Natural killer cell (primary cell): Measurements from ENCODE around the gene WDR87. TPM values are rescaled to one million over a fixed set of nuclear protein-coding genes. Genes with fewer than 3 reads are reported as not detected.

Experiments
- ATAC-seq, 3 donors: fragments of 150-1000 bp in 2 of 3; fragments of 200-7000 bp in 1 of 3; cut with Tn5 transposase; 1 replicate in 1 of 3; 2 replicates in 2 of 3; pipeline ENCODE4 v1.10.0; 2021; ENCODE audit warnings: mild to moderate bottlenecking in 2 of 3, moderate library complexity in 2 of 3
- DNase-seq, 2 donors: peaks; one replicate each; pipeline versions ENCODE4 v3.0.0 to v3.0.0-alpha.2; 2013 to 2021; ENCODE audit warnings: mixed read lengths in 1 of 2
- H3K27ac ChIP-seq: one replicate; pipeline ENCODE4 v1.5.1; 2013; ENCODE audit warnings: mild to moderate bottlenecking, low read length
- H3K27me3 ChIP-seq: one replicate; pipeline ENCODE4 v1.6.1; 2013; ENCODE audit warnings: low read length; ENCODE audit not compliant: control insufficient read depth, insufficient read depth
- H3K36me3 ChIP-seq: one replicate; pipeline ENCODE4 v1.6.1; 2013; ENCODE audit warnings: low read length; ENCODE audit not compliant: control insufficient read depth, insufficient read depth
- H3K4me1 ChIP-seq: one replicate; pipeline ENCODE4 v1.6.1; 2013; ENCODE audit warnings: low read length; ENCODE audit not compliant: control insufficient read depth, insufficient read depth
- H3K4me3 ChIP-seq: one replicate; pipeline ENCODE4 v1.5.1; 2013; ENCODE audit warnings: low read length
- H3K9me3 ChIP-seq: one replicate; pipeline ENCODE4 v1.6.1; 2013; ENCODE audit warnings: low read length; ENCODE audit not compliant: control insufficient read depth, insufficient read depth
- H3K27ac Mint-ChIP-seq, 2 donors: one replicate each; pipeline ENCODE4 v1.8.0; 2022; ENCODE audit warnings: mild to moderate bottlenecking in 2 of 2, mixed read lengths in 2 of 2, moderate library complexity in 1 of 2
- H3K27me3 Mint-ChIP-seq, 2 donors: one replicate each; pipeline ENCODE4 v1.8.0; 2022; ENCODE audit warnings: low read depth in 2 of 2, mixed read lengths in 2 of 2
- H3K36me3 Mint-ChIP-seq: one replicate; pipeline ENCODE4 v1.8.0; 2022; ENCODE audit warnings: mixed read lengths
- H3K4me1 Mint-ChIP-seq, 2 donors: one replicate each; pipeline ENCODE4 v1.8.0; 2022; ENCODE audit warnings: mixed read lengths in 2 of 2
- H3K4me3 Mint-ChIP-seq: one replicate; pipeline ENCODE4 v1.8.0; 2022; ENCODE audit warnings: mild to moderate bottlenecking, moderate library complexity, mixed read lengths
- H3K9me3 Mint-ChIP-seq, 2 donors: one replicate each; pipeline ENCODE4 v1.8.0; 2022; ENCODE audit warnings: mixed read lengths in 2 of 2
- CTCF ChIP-seq: fragments of 200-600 bp; IDR thresholded peaks from one replicate; pipeline ENCODE4 v1.8.0; 2022; ENCODE audit warnings: antibody characterized with exemption
- WGBS: methylation state at CpG from one replicate; pipeline ENCODE4 v1.1.7; 2013; ENCODE audit warnings: missing lambda C conversion rate; ENCODE audit not compliant: insufficient coverage; 5-methylcytosine and 5-hydroxymethylcytosine counted together
- intact Hi-C: fragments of 100-400 bp; cut with micrococcal nuclease; formaldehyde crosslinking; loops from one replicate; pipeline ENCODE4 v1.14.2; 2022
- total RNA-seq, 4 donors: library from RNA; stranded (reverse); fragments of 120-200 nt in 1 of 4; gene quantifications; one replicate each; pipeline versions ENCODE4 v1.2.3 to v1.2.4, GENCODE V29; 2013 to 2022

Gene WDR87
- total RNA-seq, 3 donors from 2014 or later (not counting 1 experiment from before 2014, with no cell fraction given): not detected

GRCh38 chr19:37936886-37937285 is 30.5 kb upstream of the WDR87 start:
- Histone ChIP-seq H3K4me3 (no peak overlapping the region), H3K9me3 (peaks cover 6% of the 10 kb centered on the region), H3K36me3 (no peaks in the 10 kb centered on the region), H3K4me1 (peaks cover 9% of the 10 kb centered on the region), H3K27ac (no peak overlapping the region), H3K27me3 (no peaks in the 10 kb centered on the region)
- H3K27ac Mint-ChIP-seq: no peak overlapping the region
- peaks cover 25% of the 10 kb centered on the region in 2 donors for H3K4me1 Mint-ChIP-seq
- no peaks in the 10 kb centered on the region for H3K27me3 Mint-ChIP-seq
- intact Hi-C loops: no loop called here
- H3K4me3 Mint-ChIP-seq: no peak overlapping the region
- 96% methylated on average over 2 of the region's 2 CpGs for WGBS
- no peak for ATAC-seq
- DNase-seq: no peak
- no peaks in the 10 kb centered on the region for H3K9me3 Mint-ChIP-seq
- TF ChIP-seq CTCF: no peak
- no peaks in the 10 kb centered on the region for H3K36me3 Mint-ChIP-seq

GRCh38 chr19:37936166-37936565 is 29.8 kb upstream of the WDR87 start:
- ATAC-seq: no peak
- Histone ChIP-seq H3K4me3 (no peak overlapping the region), H3K27ac (no peak overlapping the region), H3K4me1 (peaks cover 15% of the 10 kb centered on the region), H3K9me3 (peaks cover 6% of the 10 kb centered on the region), H3K36me3 (no peaks in the 10 kb centered on the region), H3K27me3 (no peaks in the 10 kb centered on the region)
- Mint-ChIP-seq H3K27me3 (no peaks in the 10 kb centered on the region), H3K36me3 (no peaks in the 10 kb centered on the region), H3K9me3 (no peaks in the 10 kb centered on the region), H3K27ac (no peak overlapping the region), H3K4me3 (no peak overlapping the region), H3K4me1 (peaks cover 28 to 29% of the 10 kb centered on the region in 2 donors)
- intact Hi-C loops: no loop called here
- WGBS: 92% methylated on average over 1 of the region's 2 CpGs
- no peak for DNase-seq
- TF ChIP-seq CTCF: no peak

- ATAC-seq: no peak
- no peak overlapping the region for H3K4me3 Mint-ChIP-seq
These were observed 28.9 kb upstream of the WDR87 start for GRCh38 chr19:37935341-37935740.

More at GRCh38 chr19:37935341-37935740, 28.9 kb upstream of the WDR87 start:
- 43% methylated on average over 1 of the region's 1 CpG for WGBS
- no peak overlapping the region for H3K27ac Mint-ChIP-seq
- no peaks in the 10 kb centered on the region for H3K36me3 Mint-ChIP-seq
- no peaks in the 10 kb centered on the region for H3K9me3 Mint-ChIP-seq
- intact Hi-C loops: no loop called here
- no peak overlapping the region for H3K4me3 ChIP-seq
- peaks cover 17% of the 10 kb centered on the region for H3K4me1 ChIP-seq
- no peak for TF ChIP-seq CTCF
- H3K4me1 Mint-ChIP-seq: peaks cover 29 to 32% of the 10 kb centered on the region in 2 donors
- H3K27me3 ChIP-seq: no peaks in the 10 kb centered on the region
- H3K27me3 Mint-ChIP-seq: no peaks in the 10 kb centered on the region
- peaks cover 6% of the 10 kb centered on the region for H3K9me3 ChIP-seq
- no peak for DNase-seq
- no peak overlapping the region for H3K27ac ChIP-seq
- H3K36me3 ChIP-seq: no peaks in the 10 kb centered on the region
